Cardiac fibroblast (primary cell): ENCODE data around the gene PCMT1.
A peak's percentile ranks its signal among the peaks of the same experiment; 100 is the strongest.
"Not testable (repeated sequence)": the region's sequence is repeated elsewhere in the genome, so short reads cannot be mapped to it uniquely, and the experiment has no call there.

Source experiments
- DNase-seq, 2 donors: peaks; one replicate each; pipeline versions ENCODE4 v3.0.0 to v3.0.0-alpha.2; 2010; ENCODE audit warnings: low read depth in 2 of 2
- H3K4me3 ChIP-seq, 2 donors: replicated peaks in 1 of 2; 1 replicate in 1 of 2; 2 replicates in 1 of 2; pipeline ENCODE4 v1.5.1; 2011; ENCODE audit warnings: low read depth in 2 of 2, low read length in 2 of 2, mild to moderate bottlenecking in 2 of 2, moderate library complexity in 1 of 2
- CTCF ChIP-seq: IDR thresholded peaks from one replicate; pipeline ENCODE4 v1.5.1; 2011; ENCODE audit warnings: low read depth, mild to moderate bottlenecking, low read length, inconsistent platforms

The PCMT1 gene

GRCh38 chr6:149842331-149842730 is 92.8 kb downstream of the PCMT1 start:
- no peak for TF ChIP-seq CTCF
- H3K4me3 ChIP-seq = no peak overlapping the region
- DNase-seq = no peak

- no peak for TF ChIP-seq CTCF
- DNase-seq = peak in 1 of 2 donors; percentile 22
Measured at GRCh38 chr6:149843051-149843633, 93.6 kb downstream of the PCMT1 start.

GRCh38 chr6:149844036-149844435 is 94.5 kb downstream of the PCMT1 start:
- peak; percentile 51 to 59 for DNase-seq
- H3K4me3 ChIP-seq = not testable (repeated sequence)

More at GRCh38 chr6:149843051-149843633, 93.6 kb downstream of the PCMT1 start:
- no peak overlapping the region for H3K4me3 ChIP-seq

GRCh38 chr6:149844480-149844879 is 94.9 kb downstream of the PCMT1 start:
- H3K4me3 ChIP-seq = no peak overlapping the region
- TF ChIP-seq CTCF = no peak

GRCh38 chr6:149845549-149845948 is 96.0 kb downstream of the PCMT1 start:
- no peak overlapping the region for H3K4me3 ChIP-seq
- DNase-seq = no peak
- no peak for TF ChIP-seq CTCF

More at GRCh38 chr6:149844480-149844879, 94.9 kb downstream of the PCMT1 start:
- no peak for DNase-seq

GRCh38 chr6:149846321-149846720 is 96.8 kb downstream of the PCMT1 start:
- TF ChIP-seq CTCF = no peak
- DNase-seq = peak; percentile 81 to 84
- no peak overlapping the region for H3K4me3 ChIP-seq

- H3K4me3 ChIP-seq = no peak overlapping the region
- TF ChIP-seq CTCF = no peak
- no peak for DNase-seq
Measured at GRCh38 chr6:149847939-149848267, 98.4 kb downstream of the PCMT1 start.

GRCh38 chr6:149848343-149848742 is 98.8 kb downstream of the PCMT1 start:
- DNase-seq, H3K4me3 ChIP-seq: not testable (repeated sequence)
